Stimulated activated CD8-positive, alpha-beta memory T cell treated with anti-CD3 and anti-CD28 coated beads, Interleukin-2, amount 100 ng/mL, for 48 hours (primary cell): ENCODE results near the gene PTPRK.
"Not testable (repeated sequence)": the region's sequence is repeated elsewhere in the genome, so short reads cannot be mapped to it uniquely, and the experiment has no call there.

Experiments used
- DNase-seq, 2 donors: peaks; one replicate each; pipeline ENCODE4 v3.0.0-alpha.2; 2020; ENCODE audit warnings: low read depth in 2 of 2

The PTPRK gene

GRCh38 chr6:127956260-127956888 lies 564.0 kb downstream of the PTPRK start:
- DNase-seq = no peak

- DNase-seq = no peak
Measured at GRCh38 chr6:127954082-127954481, 566.3 kb downstream of the PTPRK start.

- no peak for DNase-seq
Measured at GRCh38 chr6:127952831-127953230, 567.6 kb downstream of the PTPRK start.

- no peak for DNase-seq
Measured at GRCh38 chr6:127952176-127952575, 568.2 kb downstream of the PTPRK start.

- DNase-seq = no peak
Measured at GRCh38 chr6:127951172-127951917, 569.1 kb downstream of the PTPRK start.

GRCh38 chr6:127950566-127951145 lies 569.7 kb downstream of the PTPRK start:
- no peak for DNase-seq

GRCh38 chr6:127949251-127949650 lies 571.1 kb downstream of the PTPRK start:
- no peak for DNase-seq

GRCh38 chr6:127946388-127946787 lies 574.0 kb downstream of the PTPRK start:
- no peak for DNase-seq

GRCh38 chr6:127945434-127946097 lies 574.8 kb downstream of the PTPRK start:
- DNase-seq = no peak

- no peak for DNase-seq
Measured at GRCh38 chr6:127941228-127941627, 579.2 kb downstream of the PTPRK start.

GRCh38 chr6:127939442-127940066 lies 580.8 kb downstream of the PTPRK start:
- no peak for DNase-seq

GRCh38 chr6:127938701-127939100 lies 581.7 kb downstream of the PTPRK start:
- no peak for DNase-seq

- no peak for DNase-seq
Measured at GRCh38 chr6:127937747-127938146, 582.7 kb downstream of the PTPRK start.

GRCh38 chr6:127937102-127937501 lies 583.3 kb downstream of the PTPRK start:
- no peak for DNase-seq

- no peak for DNase-seq
Measured at GRCh38 chr6:127934956-127935355, 585.4 kb downstream of the PTPRK start.

GRCh38 chr6:127933852-127934840 lies 586.3 kb downstream of the PTPRK start:
- no peak for DNase-seq

- no peak for DNase-seq
Measured at GRCh38 chr6:127933137-127933536, 587.3 kb downstream of the PTPRK start.

- DNase-seq = no peak
Measured at GRCh38 chr6:127932708-127933107, 587.7 kb downstream of the PTPRK start.

GRCh38 chr6:127926441-127926840 lies 594.0 kb downstream of the PTPRK start:
- DNase-seq = not testable (repeated sequence)

- no peak for DNase-seq
Measured at GRCh38 chr6:127924440-127924839, 596.0 kb downstream of the PTPRK start.

GRCh38 chr6:127924031-127924430 lies 596.4 kb downstream of the PTPRK start:
- DNase-seq = no peak
